Central memory CD4-positive, alpha-beta T cell (primary cell): ENCODE measurements around the gene DNM1.

Source experiments
- DNase-seq: peaks from one replicate; pipeline ENCODE4 v3.0.0; 2022

The DNM1 gene

GRCh38 chr9:128206484-128206883 lies 3.3 kb downstream of the DNM1 start:
- DNase-seq: no peak

GRCh38 chr9:128206916-128207910 lies 4.0 kb downstream of the DNM1 start:
- no peak for DNase-seq

- no peak for DNase-seq
These were observed 5.2 kb downstream of the DNM1 start for GRCh38 chr9:128208386-128208785.

GRCh38 chr9:128208946-128209669 lies 5.9 kb downstream of the DNM1 start:
- DNase-seq: no peak

- no peak for DNase-seq
These were observed 8.2 kb downstream of the DNM1 start for GRCh38 chr9:128211186-128211980.

- no peak for DNase-seq
These were observed 8.8 kb downstream of the DNM1 start for GRCh38 chr9:128211981-128212281.

- DNase-seq: no peak
These were observed 10.7 kb downstream of the DNM1 start for GRCh38 chr9:128213746-128214497.

- DNase-seq: no peak
These were observed 11.7 kb downstream of the DNM1 start for GRCh38 chr9:128214571-128215490.

GRCh38 chr9:128215491-128216409 lies 12.6 kb downstream of the DNM1 start:
- DNase-seq: no peak

GRCh38 chr9:128216781-128217553 lies 13.8 kb downstream of the DNM1 start:
- no peak for DNase-seq

- DNase-seq: no peak
These were observed 15.0 kb downstream of the DNM1 start for GRCh38 chr9:128218172-128218517.

- peak; percentile 83 for DNase-seq
These were observed 15.6 kb downstream of the DNM1 start for GRCh38 chr9:128218518-128219389.

GRCh38 chr9:128219831-128220230 lies 16.7 kb downstream of the DNM1 start:
- no peak for DNase-seq

GRCh38 chr9:128222026-128222425 lies 18.8 kb downstream of the DNM1 start:
- DNase-seq: no peak

GRCh38 chr9:128222880-128223670 lies 19.9 kb downstream of the DNM1 start:
- DNase-seq: no peak

- no peak for DNase-seq
These were observed 21.7 kb downstream of the DNM1 start for GRCh38 chr9:128224877-128225276.

GRCh38 chr9:128225770-128226411 lies 22.7 kb downstream of the DNM1 start:
- no peak for DNase-seq
